ENCODE results near the gene WNT6.
"Not testable (repeated sequence)": the region's sequence is repeated elsewhere in the genome, so short reads cannot be mapped to it uniquely, and the experiment has no call there.

Gene WNT6

DNA sequence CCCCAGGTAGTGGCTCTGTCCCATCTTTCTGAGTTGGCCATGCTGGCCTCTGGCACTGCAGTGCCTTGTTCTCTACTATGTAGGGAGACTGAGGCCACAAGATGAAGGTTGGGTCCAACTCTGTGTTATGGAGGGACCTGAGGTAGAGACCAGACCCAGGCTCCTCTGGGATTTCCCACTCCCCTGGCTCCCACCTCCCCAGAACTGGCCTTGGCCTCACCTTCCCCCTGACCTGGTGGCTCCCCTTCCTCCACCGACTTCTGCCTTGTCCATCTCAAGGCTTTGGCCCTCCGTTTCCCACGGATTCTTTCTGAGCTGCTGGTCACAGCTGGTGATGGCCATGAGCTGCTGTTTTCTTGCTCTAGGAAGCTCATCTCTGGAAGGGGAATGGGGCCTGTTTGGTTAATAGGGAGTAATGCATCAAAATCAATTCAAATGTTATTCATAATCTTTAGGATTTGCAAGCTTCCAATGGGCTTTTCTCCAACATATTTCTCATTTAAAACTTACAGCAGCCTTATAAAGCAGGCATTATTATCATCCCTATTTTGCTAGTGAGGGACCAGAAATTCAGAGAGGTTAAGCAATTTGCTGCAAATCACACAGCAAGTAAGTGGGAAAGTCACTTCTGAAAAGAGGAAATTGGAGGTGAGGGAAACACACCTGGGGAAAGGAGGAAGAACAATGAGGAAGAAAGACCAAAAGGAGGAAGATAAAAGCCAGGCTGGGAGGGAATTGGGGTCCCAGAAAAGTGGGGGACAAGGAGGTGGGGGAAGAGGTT, 28.9 kb upstream of the WNT6 start:
- DNase-seq (ENCODE audit: low spot score), result no peak

DNA sequence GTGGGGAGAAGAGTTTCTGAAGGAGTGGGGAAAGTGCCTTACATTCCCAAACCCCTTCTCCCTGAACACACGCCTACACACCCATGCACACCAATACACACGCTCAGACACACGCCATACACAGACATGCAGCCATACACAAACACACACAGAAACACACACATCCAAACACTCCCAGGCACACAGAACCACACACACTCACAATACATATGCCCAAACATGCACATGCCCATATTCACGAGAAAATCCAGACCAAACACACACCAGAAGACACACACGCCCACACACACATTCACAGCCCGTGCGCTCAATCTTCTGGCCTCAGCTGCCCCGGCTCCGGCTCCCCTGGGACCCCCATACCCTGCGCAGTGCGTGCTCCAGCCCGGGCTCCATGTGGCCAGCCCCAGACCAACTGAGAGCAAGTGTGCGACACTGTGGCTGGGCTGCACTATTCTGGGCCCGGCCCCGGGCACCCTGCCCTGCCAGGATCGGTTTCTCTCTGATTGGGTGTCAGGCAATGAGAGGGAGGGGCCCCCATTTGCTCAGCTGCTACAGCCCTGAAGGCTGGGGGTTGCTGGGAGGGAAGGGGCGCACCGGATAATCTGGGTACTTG, 28.1 kb upstream of the WNT6 start, which contains the start of gene PRKAG3:
TSS of gene PRKAG3 (minus strand) at position 426 of the 613 bp plus-strand sequence.
- DNase-seq (ENCODE audit: low spot score), result no peak

DNA sequence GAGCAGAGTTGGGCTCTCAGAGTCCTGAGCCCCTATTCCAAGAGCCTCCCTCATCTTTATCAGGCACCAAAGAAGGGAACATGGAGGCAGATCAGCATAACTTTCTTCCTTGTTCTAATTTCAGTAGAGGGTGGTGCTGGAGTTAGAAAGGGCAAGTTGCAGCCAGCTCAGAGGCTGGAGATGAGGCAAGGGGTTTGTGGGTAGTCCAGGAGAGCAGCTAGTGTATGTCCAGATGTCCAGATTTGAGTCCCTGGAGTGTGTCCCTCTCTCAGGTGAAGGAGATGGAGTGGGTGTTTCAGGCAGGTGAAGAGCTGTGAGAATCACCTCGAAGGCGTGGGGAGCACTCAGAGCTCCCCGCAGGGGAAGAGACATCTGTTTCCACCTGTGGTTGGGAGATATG, 27.5 kb upstream of the WNT6 start:
- DNase-seq (ENCODE audit: low spot score), result no peak

DNA sequence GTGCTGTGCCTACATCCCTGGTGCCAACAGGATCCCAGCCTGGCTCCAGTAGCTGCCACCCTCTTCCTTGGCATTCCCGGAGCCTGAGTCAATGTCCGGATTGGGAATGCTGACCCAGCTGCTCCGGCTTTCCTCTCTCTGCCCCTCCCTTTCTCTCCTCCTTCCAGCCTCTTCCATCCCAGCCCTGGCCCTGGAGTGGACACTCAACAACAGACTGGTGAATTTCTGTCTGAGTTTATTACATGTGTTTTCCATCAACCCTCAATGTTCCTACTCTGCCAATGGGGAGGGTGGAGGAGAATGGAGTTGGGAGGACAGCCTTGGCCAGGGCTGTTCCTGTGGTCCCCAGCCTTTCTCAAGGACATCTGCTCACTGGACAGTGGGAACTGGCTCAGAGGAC, 27.1 kb upstream of the WNT6 start:
- DNase-seq (ENCODE audit: low spot score), result no peak

DNA sequence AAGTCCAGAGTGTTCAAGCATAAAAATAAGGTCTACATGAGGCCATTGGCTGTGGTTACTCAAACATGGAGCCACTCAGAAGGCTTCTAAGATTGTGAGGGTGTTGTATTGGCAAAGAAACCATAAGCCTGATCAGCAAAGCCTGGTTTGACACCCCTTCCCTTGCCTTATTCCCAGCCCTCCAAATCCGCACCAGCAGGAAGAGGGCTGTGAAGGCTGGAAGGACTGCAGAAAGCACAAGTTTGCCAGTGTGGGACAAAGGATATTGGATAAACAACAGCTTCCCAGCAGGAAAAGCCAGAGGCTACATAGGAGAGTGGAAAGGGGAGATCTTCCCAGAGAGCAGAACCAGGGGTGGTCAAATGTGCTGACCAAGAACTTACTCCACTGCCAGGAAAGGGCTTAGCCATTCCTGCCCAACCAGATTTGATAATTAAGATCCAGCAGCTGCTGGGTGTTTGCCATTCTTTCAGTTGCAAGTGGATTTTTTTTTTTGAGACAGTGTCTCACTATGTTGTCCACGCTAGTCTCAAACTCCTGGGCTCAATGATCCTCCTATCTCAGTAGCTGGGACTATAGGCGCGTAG, 26.5 kb upstream of the WNT6 start:
- DNase-seq (ENCODE audit: low spot score), result no peak

DNA sequence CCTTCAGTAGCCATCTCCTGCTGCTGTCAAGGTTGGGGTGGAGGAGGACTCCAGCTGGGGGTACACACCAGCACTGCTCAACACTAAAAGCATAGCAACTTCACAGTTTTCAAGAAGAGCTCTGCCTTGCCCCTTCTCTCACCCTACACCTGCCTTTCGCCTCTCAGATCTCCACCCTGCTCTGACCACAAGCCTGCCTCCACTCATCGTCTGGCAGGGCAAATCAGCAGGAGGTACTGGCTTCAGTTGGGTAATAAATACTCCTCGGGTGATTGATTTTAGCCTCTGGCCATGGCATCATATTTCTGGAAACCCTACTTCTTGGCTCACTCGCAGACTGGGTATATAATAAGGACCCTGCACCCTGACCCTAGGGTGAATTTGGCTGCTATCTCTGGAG, 24.9 kb upstream of the WNT6 start:
- no peak for DNase-seq (ENCODE audit: low spot score)

DNA sequence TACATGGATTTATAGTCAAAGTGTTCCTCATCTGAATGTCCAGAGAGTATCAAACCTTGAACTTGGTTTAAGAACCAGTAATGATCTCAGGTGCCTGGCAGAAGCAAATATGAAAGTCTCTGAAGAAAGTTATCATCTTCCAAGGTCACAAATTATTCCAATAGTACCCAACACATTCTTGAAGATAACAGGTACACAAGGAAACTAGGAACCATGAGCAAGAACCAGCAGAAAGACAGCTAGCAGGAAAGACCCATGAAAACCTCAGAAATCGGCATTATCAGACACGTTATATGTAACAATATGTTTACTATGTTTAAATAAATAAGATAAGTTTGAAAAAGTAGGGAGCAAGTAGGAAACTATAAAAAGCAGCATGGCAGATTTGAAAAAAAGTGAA, 22.1 kb upstream of the WNT6 start:
- DNase-seq (ENCODE audit: low spot score), result no peak

DNA sequence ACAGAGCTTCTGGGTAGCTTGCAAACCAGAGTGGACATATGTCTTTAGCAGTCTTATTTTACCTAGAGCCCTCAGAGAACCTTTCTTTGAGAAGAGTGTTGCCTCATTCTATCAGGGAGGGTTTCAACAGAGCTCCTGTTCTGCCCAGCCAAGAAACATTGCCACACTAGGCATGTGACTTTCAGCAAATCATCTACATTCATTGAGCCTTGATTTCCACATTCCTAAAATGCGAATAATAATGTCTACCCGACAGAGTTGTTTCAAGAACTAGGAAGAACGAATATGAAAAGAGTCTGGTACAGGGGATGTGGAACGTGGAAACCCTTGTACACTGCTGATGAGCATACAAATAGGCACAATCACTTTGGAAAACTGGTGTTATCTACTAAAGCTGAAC, 20.2 kb upstream of the WNT6 start:
- no peak for DNase-seq (ENCODE audit: low spot score)

DNA sequence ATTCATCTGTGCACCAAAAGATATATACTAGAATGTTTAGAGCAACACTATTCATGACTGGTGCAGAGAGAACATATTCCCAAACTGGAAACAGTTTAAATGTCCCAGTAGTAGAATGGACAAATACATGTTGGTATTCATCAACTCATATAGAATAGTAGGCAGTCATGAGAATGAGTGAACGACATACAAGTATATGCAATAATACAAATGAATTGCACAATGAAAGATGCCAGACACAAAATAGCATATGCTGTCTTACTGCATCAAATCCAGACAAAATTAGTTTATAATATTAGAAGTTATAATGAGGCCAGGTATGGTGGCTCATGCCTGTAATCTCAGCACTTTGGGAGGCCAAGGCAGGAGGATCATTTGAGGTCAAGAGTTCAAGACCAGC, 19.7 kb upstream of the WNT6 start:
- DNase-seq (ENCODE audit: low spot score), result no peak

DNA sequence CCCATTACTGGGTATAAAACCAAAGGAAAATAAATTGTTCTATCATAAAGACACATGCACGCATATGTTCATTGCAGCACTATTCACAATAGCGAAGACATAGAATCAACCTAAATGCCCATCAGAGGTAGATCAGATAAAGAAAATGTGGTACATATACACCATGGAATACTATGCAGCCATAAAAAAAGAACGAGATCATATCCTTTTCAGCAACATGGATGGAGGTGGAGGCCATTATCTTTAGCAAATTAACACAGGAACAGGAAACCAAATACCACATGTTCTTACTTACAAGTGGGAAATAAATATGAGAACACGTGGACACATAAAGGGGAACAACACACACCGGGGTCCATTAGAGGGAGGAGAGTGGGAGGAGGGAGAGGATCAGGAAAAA, 15.3 kb upstream of the WNT6 start:
- not testable (repeated sequence) for DNase-seq (ENCODE audit: low spot score)

DNA sequence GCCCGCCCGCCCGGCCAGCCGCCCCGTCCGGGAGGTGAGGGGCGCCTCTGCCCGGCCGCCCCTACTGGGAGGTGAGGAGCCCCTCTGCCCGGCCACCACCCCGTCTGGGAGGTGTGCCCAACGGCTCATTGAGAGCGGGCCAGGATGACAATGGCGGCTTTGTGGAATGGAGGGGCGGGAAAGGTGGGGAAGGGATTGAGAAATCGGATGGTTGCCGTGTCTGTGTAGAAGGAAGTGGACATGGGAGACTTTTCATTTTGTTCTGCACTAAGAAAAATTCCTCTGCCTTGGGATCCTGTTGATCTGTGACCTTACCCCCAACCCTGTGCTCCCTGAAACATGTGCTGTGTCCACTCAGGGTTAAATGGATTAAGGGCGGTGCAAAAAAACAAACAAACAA, 12.6 kb upstream of the WNT6 start:
- not testable (repeated sequence) for DNase-seq (ENCODE audit: low spot score)

DNA sequence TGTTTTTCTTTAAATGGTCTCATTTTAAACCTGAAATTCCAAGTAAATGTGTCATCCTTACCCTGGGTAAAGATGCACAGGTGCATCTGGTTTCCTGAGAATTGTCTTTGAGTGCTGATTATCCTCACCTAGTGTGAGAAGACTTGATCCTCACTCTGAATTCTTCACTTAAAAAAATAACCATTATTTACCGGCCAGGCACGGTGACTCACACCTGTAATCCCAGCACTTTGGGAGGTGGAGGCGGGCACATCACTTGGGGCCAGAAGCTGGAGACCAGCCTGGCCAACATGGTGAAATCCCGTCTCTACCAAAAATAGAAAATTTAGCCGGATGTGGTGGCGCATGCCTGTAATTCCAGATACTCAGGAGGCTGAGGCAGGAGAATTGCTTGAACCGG, 9.9 kb upstream of the WNT6 start:
- DNase-seq (ENCODE audit: low spot score), result no peak

DNA sequence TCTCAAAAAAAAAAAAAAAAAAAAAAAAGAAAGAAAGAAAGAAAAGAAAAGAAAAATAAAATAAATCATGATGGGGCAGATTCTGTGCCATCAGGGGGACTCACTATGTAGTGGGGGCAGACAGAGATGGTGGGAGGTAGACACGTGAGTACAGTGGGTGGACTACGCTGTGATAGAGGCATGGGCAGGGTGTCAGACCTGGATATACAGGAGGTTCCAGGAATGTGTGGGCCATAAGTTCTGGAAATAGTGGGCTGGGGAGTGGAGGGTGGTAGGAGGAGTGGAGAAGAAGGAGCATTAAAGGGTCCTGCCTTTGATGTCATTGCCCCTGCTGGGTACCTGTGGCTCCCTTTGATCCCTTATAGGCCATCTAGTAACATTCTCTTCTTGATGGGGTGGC, 8.8 kb upstream of the WNT6 start:
- DNase-seq (ENCODE audit: low spot score), result no peak

DNA sequence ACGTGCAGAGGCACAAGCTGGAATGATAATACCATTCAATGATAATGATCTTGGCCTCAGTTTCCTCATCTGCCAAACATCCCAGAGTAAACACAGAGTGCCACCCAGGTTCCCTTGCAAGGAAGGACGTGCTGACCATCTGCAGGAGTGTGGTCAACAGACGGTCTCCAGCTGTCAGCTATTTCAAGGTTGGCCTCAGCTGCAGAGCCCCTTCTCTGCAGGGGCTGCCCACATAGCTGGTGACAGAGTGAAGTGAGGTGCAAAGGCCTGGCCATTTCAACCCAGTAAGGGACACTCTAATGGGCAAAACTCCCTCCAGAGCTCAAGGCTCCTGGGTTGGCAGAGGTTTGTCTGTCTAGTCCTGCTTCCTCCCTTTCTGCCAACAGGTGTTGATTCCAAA, 8.3 kb upstream of the WNT6 start:
- no peak for DNase-seq (ENCODE audit: low spot score)

DNA sequence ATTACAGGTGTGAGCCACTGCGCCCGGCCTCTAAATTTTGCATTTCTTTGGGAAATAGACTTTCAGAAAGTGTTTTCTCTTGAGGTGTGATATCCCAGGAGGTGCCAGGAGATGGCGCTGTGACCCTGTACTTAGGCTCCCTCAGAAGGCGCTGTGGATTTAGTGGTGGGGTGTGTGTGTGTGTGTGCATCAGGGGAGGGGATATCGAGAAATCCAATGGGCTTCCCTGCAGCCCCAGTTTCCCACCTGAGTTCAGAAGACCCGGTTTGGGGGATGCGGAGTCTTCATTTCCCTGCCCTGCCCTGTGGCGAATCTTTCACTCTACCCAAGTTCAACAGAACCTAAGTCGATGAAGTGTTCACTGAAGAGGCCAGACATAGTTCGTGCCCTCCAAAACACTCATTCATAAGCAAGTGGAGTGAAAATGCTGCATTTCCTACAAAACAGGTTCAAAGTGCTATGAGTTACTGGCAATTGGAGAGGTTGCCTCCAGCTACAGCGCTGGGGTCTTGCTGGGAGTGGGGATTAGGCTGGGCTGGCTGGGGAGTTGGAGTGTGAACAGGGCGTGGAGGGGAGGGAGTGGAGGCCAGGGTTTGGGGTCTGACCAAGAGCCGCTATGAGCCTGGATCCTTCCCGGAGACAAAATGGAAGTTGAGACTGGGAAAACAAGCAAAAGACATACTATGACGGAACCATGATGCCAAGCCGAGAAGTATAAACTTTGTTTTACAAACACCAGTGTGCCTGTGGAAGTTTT, 6.5 kb upstream of the WNT6 start:
- DNase-seq (ENCODE audit: low spot score), result peak; percentile 60

DNA sequence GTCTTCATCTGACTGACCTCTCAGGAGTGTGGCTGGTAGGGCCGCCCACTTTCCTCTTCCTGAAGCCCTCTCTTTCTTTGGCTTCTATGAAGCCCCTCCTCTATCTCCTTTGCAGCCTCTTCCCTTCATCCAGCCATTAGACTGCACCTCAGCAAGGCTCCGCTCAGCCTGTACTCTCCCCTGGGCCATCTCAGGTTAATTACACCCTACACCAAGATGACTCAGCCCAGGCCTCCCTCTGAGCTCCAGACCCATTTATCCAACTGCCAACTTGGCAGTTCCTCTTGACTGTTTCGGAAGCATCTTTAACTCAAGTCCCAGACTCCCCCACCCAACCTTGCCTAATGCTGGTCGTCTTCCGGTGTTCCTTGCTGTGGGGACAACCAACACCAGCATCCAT, 5.8 kb upstream of the WNT6 start:
- DNase-seq (ENCODE audit: low spot score), result no peak

DNA sequence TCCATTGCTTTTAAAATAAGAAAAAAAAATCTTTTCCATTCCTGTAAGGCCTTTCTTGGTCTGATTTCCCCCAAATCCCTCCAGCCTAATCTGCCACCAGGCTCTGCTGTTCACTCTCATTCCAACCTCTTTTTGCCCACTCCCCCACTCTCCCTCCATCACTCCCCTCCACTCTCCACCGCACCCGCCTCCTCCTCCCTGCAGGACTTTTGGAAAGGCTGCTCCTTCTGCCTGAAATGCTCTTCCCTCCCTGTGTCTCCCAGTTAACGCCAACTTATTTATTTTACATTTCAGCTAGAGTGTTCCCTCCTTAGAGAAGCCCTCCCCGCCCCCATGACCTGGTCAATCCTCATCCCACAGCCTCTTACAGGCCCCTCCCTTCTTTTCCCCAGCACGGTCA, 4.7 kb upstream of the WNT6 start:
- DNase-seq (ENCODE audit: low spot score), result no peak

DNA sequence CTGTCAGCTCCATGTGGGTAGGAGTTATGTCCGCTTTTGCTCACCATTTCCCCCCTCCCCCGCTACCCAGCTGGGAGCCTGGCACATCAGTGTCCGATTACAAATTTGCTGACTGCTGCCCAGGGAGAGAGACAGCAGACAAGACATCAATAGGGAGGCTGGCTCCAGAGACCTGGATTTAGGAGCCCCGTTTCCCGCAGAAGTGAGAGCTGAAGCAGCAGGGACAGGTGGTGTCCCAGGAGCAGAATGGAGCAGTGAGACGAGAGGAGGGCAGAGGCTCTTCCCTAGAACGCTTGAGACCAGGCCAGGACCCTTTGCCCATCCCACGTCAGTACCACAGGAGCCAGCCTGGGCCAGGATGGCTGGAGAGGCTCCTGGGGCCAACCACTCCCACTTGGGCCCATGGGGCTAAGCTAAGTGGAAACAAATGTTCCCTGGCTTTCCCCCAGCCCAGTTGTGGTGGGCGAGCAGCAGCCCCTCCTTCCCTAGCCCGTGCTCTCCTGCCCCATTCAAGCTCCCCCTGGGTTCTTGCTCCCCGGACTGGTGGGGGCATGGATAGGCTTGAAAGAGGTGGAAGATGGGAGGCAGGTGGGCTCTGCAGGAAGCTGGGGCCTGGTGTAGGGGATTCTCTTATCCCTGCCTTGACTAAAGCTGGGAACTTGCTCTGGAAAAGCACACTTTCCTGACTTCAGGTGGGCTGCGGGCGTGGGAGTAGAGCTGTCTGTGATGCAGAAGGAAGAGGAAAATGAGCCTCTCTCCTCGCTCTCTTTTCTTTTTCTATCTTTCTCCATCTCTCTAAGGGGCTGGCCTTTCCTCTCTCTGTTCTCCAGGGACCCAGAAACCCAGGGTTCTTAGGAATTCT, 4.1 kb upstream of the WNT6 start:
- DNase-seq (ENCODE audit: low spot score), result no peak

DNA sequence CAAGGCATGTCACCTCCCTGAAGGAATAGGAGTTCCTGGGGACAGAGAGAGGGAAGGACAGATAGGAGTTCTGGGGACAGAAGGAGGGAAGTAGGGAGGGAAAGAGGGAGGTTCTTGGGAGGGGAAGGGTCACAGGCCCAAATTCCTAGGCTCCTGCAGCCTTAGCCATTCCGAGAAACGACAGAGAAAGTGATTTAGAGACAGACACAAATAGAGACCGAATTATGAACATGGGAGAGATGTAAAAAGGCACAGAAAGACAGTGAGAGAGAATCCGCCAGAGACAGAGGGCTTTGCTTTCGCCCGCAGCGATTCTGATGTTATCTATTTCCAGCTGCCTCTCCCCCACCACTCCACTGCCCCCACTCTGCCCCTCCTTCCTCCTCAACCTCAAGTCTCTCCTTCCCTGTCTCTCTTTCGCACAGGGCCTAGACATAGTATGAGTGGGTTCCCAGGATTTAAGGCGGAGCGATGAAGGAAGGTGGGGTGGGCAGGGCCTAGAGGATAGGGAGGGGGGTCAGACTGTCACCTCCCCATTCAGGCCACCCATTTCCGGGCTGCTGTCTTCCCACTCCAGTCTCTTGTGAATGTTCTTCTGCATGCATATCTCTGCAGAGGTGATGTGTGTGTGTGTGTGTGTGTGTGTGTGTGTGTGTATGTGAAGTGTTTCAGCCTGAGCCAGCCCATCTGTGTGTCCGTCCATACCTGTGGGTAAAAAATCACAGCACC, 3.3 kb upstream of the WNT6 start:
- no peak for DNase-seq (ENCODE audit: low spot score)

DNA sequence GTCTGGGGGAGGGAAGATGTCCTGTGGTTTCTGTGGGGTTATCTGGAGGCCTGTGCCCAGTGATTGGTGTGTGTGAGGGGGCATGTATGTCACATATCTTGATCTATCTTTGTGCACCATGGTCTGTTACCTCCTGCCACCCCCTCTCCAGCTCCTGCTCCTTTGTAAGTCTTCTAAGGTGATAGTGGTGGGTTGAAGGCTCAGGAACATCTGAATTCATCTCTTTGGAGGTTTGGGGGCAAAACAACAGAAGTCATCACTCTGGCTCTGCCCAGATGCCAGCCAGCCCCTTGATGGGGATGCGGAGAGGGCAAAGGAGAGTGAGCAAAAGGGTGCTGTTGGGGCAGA, 2.7 kb upstream of the WNT6 start:
- no peak for DNase-seq (ENCODE audit: low spot score)

DNA sequence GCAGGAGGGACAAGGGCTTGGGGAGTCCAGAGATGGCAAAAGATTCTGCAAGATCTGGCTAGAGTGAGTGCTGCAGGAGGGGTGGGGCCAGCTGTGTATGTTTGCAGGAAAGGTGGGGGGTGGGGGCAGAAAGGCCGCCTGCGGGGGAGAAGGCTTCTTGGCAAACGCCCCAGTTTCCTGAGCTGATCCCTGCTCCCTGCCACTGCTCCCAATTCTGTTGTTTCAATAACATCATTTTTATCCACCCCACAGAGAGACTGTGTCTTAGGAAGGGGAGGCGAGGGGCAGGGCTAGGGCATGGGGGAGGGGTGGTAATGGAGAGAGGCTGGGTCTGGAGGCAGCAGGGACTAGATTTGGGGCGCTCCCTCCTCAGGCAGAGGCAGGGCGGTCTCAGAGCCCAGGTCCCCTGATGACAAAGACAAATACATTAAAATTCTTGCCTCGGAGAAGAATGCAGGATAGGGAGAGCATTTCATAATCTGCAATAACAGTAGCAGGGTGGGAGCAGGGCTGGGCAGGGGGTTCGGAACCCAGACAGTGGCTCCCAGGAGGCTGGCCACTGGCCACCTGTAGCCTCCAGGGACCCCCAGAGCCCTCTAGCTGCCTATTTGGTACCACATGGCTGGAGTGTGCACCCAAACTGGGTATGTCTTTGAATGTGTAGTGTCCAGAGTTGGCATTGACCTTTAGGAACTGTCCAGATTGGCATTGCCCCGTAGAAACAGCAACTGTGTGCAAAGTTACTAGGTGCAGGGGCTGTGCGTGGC, 2.1 kb upstream of the WNT6 start:
- no peak for DNase-seq (ENCODE audit: low spot score)

All from activated CD4-positive, alpha-beta T cell treated with anti-CD3 and anti-CD28 coated beads, Interleukin-2, Interleukin-4, amounts not matched to agents 100 ng/mL and 50 ng/mL, durations not matched to agents 16 hours and 8 hours (primary cell).